ENCODE measurements around the gene CEMP1.
A peak's percentile ranks its signal among the peaks of the same experiment; 100 is the strongest.

CEMP1 gene

GRCh38 chr16:2507665-2508064 lies 23.5 kb downstream of the CEMP1 start:
- H3K4me1 Mint-ChIP-seq, result peaks cover 42 to 64% of the 10 kb centered on the region in 2 donors
- no peaks in the 10 kb centered on the region for H3K9me3 Mint-ChIP-seq
- peak overlapping the region; percentile 96 for H3K27ac Mint-ChIP-seq
- H3K4me3 Mint-ChIP-seq, result peak overlapping the region in 1 of 2 donors; percentile 68
- peaks cover 0 to 3% of the 10 kb centered on the region in 2 donors for H3K36me3 Mint-ChIP-seq
- DNase-seq (no peak), ATAC-seq (replicated peaks) (peak; percentile 30 to 32)
- H3K27me3 Mint-ChIP-seq, result no peaks in the 10 kb centered on the region

- DNase-seq (peak; percentile 76), ATAC-seq (replicated peaks) (peak; percentile 92 to 94)
- Mint-ChIP-seq H3K27ac (peak overlapping the region; percentile 96), H3K4me3 (peak overlapping the region; percentile 68 to 70), H3K9me3 (no peaks in the 10 kb centered on the region), H3K27me3 (no peaks in the 10 kb centered on the region), H3K4me1 (peaks cover 39 to 60% of the 10 kb centered on the region in 2 donors), H3K36me3 (peaks cover 0 to 3% of the 10 kb centered on the region in 2 donors)
These were observed 24.1 kb downstream of the CEMP1 start for GRCh38 chr16:2507052-2507659.

- Mint-ChIP-seq H3K9me3 (no peaks in the 10 kb centered on the region), H3K27me3 (no peaks in the 10 kb centered on the region), H3K27ac (no peak overlapping the region), H3K4me3 (no peak overlapping the region), H3K36me3 (peaks cover 0 to 6% of the 10 kb centered on the region in 2 donors), H3K4me1 (peaks cover 37 to 50% of the 10 kb centered on the region in 2 donors)
- ATAC-seq (replicated peaks) (no peak), DNase-seq (no peak)
These were observed 25.5 kb downstream of the CEMP1 start for GRCh38 chr16:2505695-2506094.

GRCh38 chr16:2501946-2502895 lies 29.0 kb downstream of the CEMP1 start:
- H3K27ac Mint-ChIP-seq, result no peak overlapping the region
- no peaks in the 10 kb centered on the region for H3K9me3 Mint-ChIP-seq
- ATAC-seq (replicated peaks), result no peak
- DNase-seq, result no peak
- H3K36me3 Mint-ChIP-seq, result peaks cover 9 to 14% of the 10 kb centered on the region in 2 donors
- H3K4me3 Mint-ChIP-seq, result no peak overlapping the region
- H3K4me1 Mint-ChIP-seq, result peaks cover 15 to 18% of the 10 kb centered on the region in 2 donors
- no peaks in the 10 kb centered on the region for H3K27me3 Mint-ChIP-seq

GRCh38 chr16:2500918-2501750 lies 30.1 kb downstream of the CEMP1 start:
- peak; percentile 98 for ATAC-seq (replicated peaks)
- Mint-ChIP-seq H3K27ac (no peak overlapping the region), H3K27me3 (no peaks in the 10 kb centered on the region), H3K36me3 (peaks cover 13 to 14% of the 10 kb centered on the region in 2 donors), H3K4me3 (no peak overlapping the region), H3K4me1 (peaks cover 5 to 13% of the 10 kb centered on the region in 2 donors), H3K9me3 (no peaks in the 10 kb centered on the region)
- DNase-seq, result peak; percentile 66

- Mint-ChIP-seq H3K36me3 (peaks cover 13 to 14% of the 10 kb centered on the region in 2 donors), H3K4me3 (no peak overlapping the region), H3K4me1 (peaks cover 5 to 13% of the 10 kb centered on the region in 2 donors), H3K27me3 (no peaks in the 10 kb centered on the region), H3K27ac (no peak overlapping the region), H3K9me3 (no peaks in the 10 kb centered on the region)
- DNase-seq (no peak), ATAC-seq (replicated peaks) (no peak)
These were observed 30.7 kb downstream of the CEMP1 start for GRCh38 chr16:2500430-2500917.

- no peaks in the 10 kb centered on the region for H3K9me3 Mint-ChIP-seq
- no peak overlapping the region for H3K4me3 Mint-ChIP-seq
- no peak overlapping the region for H3K27ac Mint-ChIP-seq
- DNase-seq (no peak), ATAC-seq (replicated peaks) (no peak)
- H3K4me1 Mint-ChIP-seq, result peaks cover 5 to 13% of the 10 kb centered on the region in 2 donors
- peaks cover 13 to 14% of the 10 kb centered on the region in 2 donors for H3K36me3 Mint-ChIP-seq
- no peaks in the 10 kb centered on the region for H3K27me3 Mint-ChIP-seq
These were observed 31.2 kb downstream of the CEMP1 start for GRCh38 chr16:2499890-2500429.

GRCh38 chr16:2499454-2499853 lies 31.8 kb downstream of the CEMP1 start:
- peaks cover 13 to 14% of the 10 kb centered on the region in 2 donors for H3K36me3 Mint-ChIP-seq
- H3K9me3 Mint-ChIP-seq, result no peaks in the 10 kb centered on the region
- H3K4me3 Mint-ChIP-seq, result no peak overlapping the region
- ATAC-seq (replicated peaks), result no peak
- H3K4me1 Mint-ChIP-seq, result peaks cover 5 to 11% of the 10 kb centered on the region in 2 donors
- DNase-seq, result no peak
- no peaks in the 10 kb centered on the region for H3K27me3 Mint-ChIP-seq
- peak overlapping the region; percentile 25 for H3K27ac Mint-ChIP-seq

- ATAC-seq (replicated peaks), result no peak
- no peak for DNase-seq
- Mint-ChIP-seq H3K36me3 (peaks cover 13 to 14% of the 10 kb centered on the region in 2 donors), H3K27ac (no peak overlapping the region), H3K4me1 (peaks cover 5 to 11% of the 10 kb centered on the region in 2 donors), H3K9me3 (no peaks in the 10 kb centered on the region), H3K4me3 (no peak overlapping the region), H3K27me3 (no peaks in the 10 kb centered on the region)
These were observed 32.5 kb downstream of the CEMP1 start for GRCh38 chr16:2498531-2499253.

- Mint-ChIP-seq H3K9me3 (no peaks in the 10 kb centered on the region), H3K27ac (peak overlapping the region; percentile 60), H3K4me1 (peaks cover 5 to 11% of the 10 kb centered on the region in 2 donors), H3K4me3 (no peak overlapping the region), H3K27me3 (no peaks in the 10 kb centered on the region), H3K36me3 (peaks cover 13 to 14% of the 10 kb centered on the region in 2 donors)
- no peak for ATAC-seq (replicated peaks)
- no peak for DNase-seq
These were observed 33.3 kb downstream of the CEMP1 start for GRCh38 chr16:2497695-2498484.

- no peak for DNase-seq
- H3K27ac Mint-ChIP-seq, result peak overlapping the region; percentile 60
- no peaks in the 10 kb centered on the region for H3K27me3 Mint-ChIP-seq
These were observed 34.0 kb downstream of the CEMP1 start for GRCh38 chr16:2497116-2497630.

GRCh38 chr16:2496223-2497115 lies 34.7 kb downstream of the CEMP1 start:
- Mint-ChIP-seq H3K4me3 (no peak overlapping the region), H3K9me3 (no peaks in the 10 kb centered on the region), H3K36me3 (peaks cover 11 to 14% of the 10 kb centered on the region in 2 donors), H3K4me1 (peaks cover 0 to 6% of the 10 kb centered on the region in 2 donors), H3K27ac (no peak overlapping the region), H3K27me3 (no peaks in the 10 kb centered on the region)
- DNase-seq (no peak), ATAC-seq (replicated peaks) (no peak)

More at GRCh38 chr16:2497116-2497630, 34.0 kb downstream of the CEMP1 start:
- H3K36me3 Mint-ChIP-seq, result peaks cover 13 to 14% of the 10 kb centered on the region in 2 donors
- no peak for ATAC-seq (replicated peaks)
- H3K4me3 Mint-ChIP-seq, result no peak overlapping the region
- peaks cover 5 to 10% of the 10 kb centered on the region in 2 donors for H3K4me1 Mint-ChIP-seq
- no peaks in the 10 kb centered on the region for H3K9me3 Mint-ChIP-seq

Measured in stimulated activated naive B cell treated with anti-CD40 and anti-IgM and Interleukin-4, amounts not matched to agents 10 μg/mL and 1 μg/mL and 100 μg/mL, for 72 hours (primary cell).